GM12878 (cell line): ENCODE results near the gene HMCES. TPM values are rescaled to one million over a fixed set of nuclear protein-coding genes. Genes with fewer than 3 reads are reported as not detected.

Experiments
- ATAC-seq: fragments of 200-7000 bp; cut with Tn5 transposase; 3 replicates; pipeline ENCODE4 v1.9.1; 2020; ENCODE audit warnings: mild to moderate bottlenecking, moderate library complexity
- BruUV-seq: library from RNA; stranded (reverse); fragments of 400-500 nt; replicated peaks from 2 replicates; lab custom pipeline; 2021; lab: Mats Ljungman, UMichigan
- CTCF ChIA-PET: fragments of 300-600 bp; sonication (Branson Sonifier 250); formaldehyde crosslinking; extraction: SDS; loops from one replicate; lab custom pipeline; 2021; ENCODE audit warnings: inconsistent platforms; lab: Yijun Ruan, JAX
- POLR2A ChIA-PET: fragments of 350-600 bp; formaldehyde crosslinking; extraction: SDS; loops from one replicate; lab custom pipeline; 2021; ENCODE audit warnings: inconsistent platforms; lab: Charles Lee
- RAD21 ChIA-PET: fragments of 300-600 bp; sonication (Branson Sonifier 250); formaldehyde crosslinking; loops from one replicate; lab custom pipeline; 2023; ENCODE audit warnings: antibody characterized with exemption; ENCODE audit not compliant: unreplicated experiment; lab: Charles Lee
- SMC1A ChIA-PET: fragments of 300-600 bp; sonication (Branson Sonifier 250); formaldehyde crosslinking; loops from one replicate; lab custom pipeline; 2023; ENCODE audit not compliant: unreplicated experiment, uncharacterized antibody; lab: Charles Lee
- DNase-seq: peaks from one replicate; pipeline ENCODE4 v3.0.0-alpha.2; 2011; ENCODE audit warnings: low read depth, low spot score
- FAIRE-seq: peaks from 3 replicates; lab custom pipeline; 2011; peaks lifted over from hg19 to GRCh38; lab: Jason Lieb, UNC
- H2AFZ ChIP-seq: 2 replicates; pipeline ENCODE4 v1.6.0; 2011; ENCODE audit warnings: low read depth, low read length, control low read depth; ENCODE audit not compliant: control insufficient read depth
- H3K27ac ChIP-seq: 2 replicates; pipeline ENCODE4 v1.5.1; 2011; ENCODE audit warnings: control low read depth; ENCODE audit not compliant: control insufficient read depth, insufficient read depth
- H3K27me3 ChIP-seq, 2 experiments: replicated peaks in 1 of 2; 2 replicates each; pipeline versions ENCODE4 v1.6.0 to v1.6.1; 2011; ENCODE audit warnings: low read length in 1 of 2; ENCODE audit not compliant: control insufficient read depth in 2 of 2, insufficient read depth in 2 of 2
- H3K36me3 ChIP-seq, 2 experiments: 2 replicates each; pipeline ENCODE4 v1.5.1; 2011; ENCODE audit warnings: low read length in 1 of 2; ENCODE audit not compliant: control insufficient read depth in 2 of 2, insufficient read depth in 2 of 2
- H3K4me1 ChIP-seq: 2 replicates; pipeline ENCODE4 v1.6.1; 2011; ENCODE audit warnings: mild to moderate bottlenecking, low read length, moderate library complexity, mixed read lengths; ENCODE audit not compliant: control insufficient read depth, insufficient read depth
- H3K4me2 ChIP-seq: 2 replicates; pipeline ENCODE4 v1.6.0; 2011; ENCODE audit warnings: control low read depth; ENCODE audit not compliant: control insufficient read depth, insufficient read depth
- H3K4me3 ChIP-seq: fragments of 200-600 bp; sonication (generic); 2 replicates; pipeline ENCODE4 v1.5.1; 2016
- H3K79me2 ChIP-seq: 2 replicates; pipeline ENCODE4 v1.6.0; 2011; ENCODE audit warnings: low read length; ENCODE audit not compliant: control insufficient read depth, insufficient read depth
- H3K9ac ChIP-seq: 2 replicates; pipeline ENCODE4 v1.8.0; 2011; ENCODE audit warnings: low read length, control low read depth, mixed read lengths; ENCODE audit not compliant: control insufficient read depth, insufficient read depth
- H3K9me3 ChIP-seq: replicated peaks from 3 replicates; pipeline ENCODE4 v1.5.1; 2011; ENCODE audit warnings: mild to moderate bottlenecking, low read length; ENCODE audit not compliant: control insufficient read depth, insufficient read depth
- H4K20me1 ChIP-seq: 2 replicates; pipeline ENCODE4 v1.6.0; 2011; ENCODE audit not compliant: control insufficient read depth, insufficient read depth
- CUX1 ChIP-seq: IDR thresholded peaks from 2 replicates; pipeline ENCODE4 v1.6.1; 2012; ENCODE audit warnings: improper control_type of control experiment, low read depth, low read length; ENCODE audit not compliant: insufficient replicate concordance
- E2F4 ChIP-seq: IDR thresholded peaks from 2 replicates; pipeline ENCODE4 v1.6.1; 2012; ENCODE audit warnings: low read depth, low read length, improper control_type of control experiment
- POLR2AphosphoS2 ChIP-seq: IDR thresholded peaks from 2 replicates; pipeline ENCODE4 v1.6.1; 2011; ENCODE audit warnings: low read depth, mild to moderate bottlenecking, low read length, improper control_type of control experiment, moderate library complexity
- POLR2AphosphoS5 ChIP-seq: IDR thresholded peaks from 2 replicates; pipeline ENCODE4 v1.6.1; 2011; ENCODE audit warnings: mild to moderate bottlenecking, low read length, inconsistent platforms
- PRDM15 ChIP-seq: fragments of 450-650 bp; formaldehyde crosslinking; IDR thresholded peaks from 2 replicates; pipeline ENCODE4 v1.4.0; 2020; ENCODE audit warnings: mild to moderate bottlenecking, moderate library complexity
- RCOR1 ChIP-seq: conservative IDR thresholded peaks from 2 replicates; pipeline ENCODE4 v1.6.1; 2012; ENCODE audit warnings: low read depth, low read length, improper control_type of control experiment
- WGBS: methylation state at CpG from one replicate; pipeline ENCODE4 v1.1.6; 2016; ENCODE audit warnings: low lambda C conversion rate; ENCODE audit not compliant: insufficient replicate concordance, insufficient coverage; ENCODE audit errors: missing lambda C conversion rate; 5-methylcytosine and 5-hydroxymethylcytosine counted together
- in situ Hi-C: fragments of 300-500 bp; cut with MboI; formaldehyde crosslinking; loops from 9 replicates; pipeline ENCODE4 v1.14.3; 2018; ENCODE audit warnings: mixed read lengths
- intact Hi-C: fragments of 100-400 bp; cut with micrococcal nuclease; formaldehyde crosslinking; loops from one replicate; pipeline ENCODE4 v1.14.2; 2022; ENCODE audit not compliant: unreplicated experiment
- polyA plus RNA-seq, 11 experiments: library from polyadenylated mRNA; depleted of rRNA in 4 of 11; unstranded in 6 of 11; stranded (reverse) in 5 of 11; fragments of >200 nt; fragmentation: Nextera tagmentation in 4 of 11; fragmentation: Illumina TruSeq in 1 of 11; extraction: Ambion mirVana in 4 of 11; extraction: Trizol in 1 of 11; gene quantifications; 1 replicate in 1 of 11; 2 replicates in 10 of 11; pipeline versions ENCODE4 v1.2.1 to v1.2.3, GENCODE V29; 2011 to 2016; ENCODE audit warnings: inconsistent platforms in 2 of 11, missing spikeins in 2 of 11, low read depth in 1 of 11
- total RNA-seq, 4 experiments: library from RNA; depleted of rRNA in 3 of 4; stranded (reverse); fragments of >200 nt in 3 of 4; fragmentation: Illumina TruSeq in 1 of 4; extraction: Trizol in 1 of 4; gene quantifications; 2 replicates each; pipeline versions ENCODE4 v1.2.1 to v1.2.3, GENCODE V29; 2013 to 2021

HMCES gene
- total and polyA plus RNA-seq, 10 of the 15 experiments (the other 5 are each of a cell fraction or from before 2014, with no cell fraction given) = 12.4 to 49.8 (median 27.0) TPM

GRCh38 chr3:129245141-129245540 lies 33.5 kb upstream of the HMCES start:
- H3K4me2 ChIP-seq = no peak overlapping the region
- peaks cover 6% of the 10 kb centered on the region for H3K4me1 ChIP-seq
- H3K27me3 ChIP-seq = no peaks in the 10 kb centered on the region
- no peaks in the 10 kb centered on the region for H3K36me3 ChIP-seq
- FAIRE-seq (no peak), DNase-seq (no peak), ATAC-seq (no peak)
- no peak overlapping the region for H2AFZ ChIP-seq
- H3K4me3 ChIP-seq = no peak overlapping the region
- WGBS = 41% methylated on average over 5 of the region's 5 CpGs
- no peaks in the 10 kb centered on the region for H4K20me1 ChIP-seq
- H3K27ac ChIP-seq = no peak overlapping the region
- RAD21 ChIA-PET = interaction anchor here (0.8 to 4.3 kb wide), 14 partner anchors 9 to 565 kb away, joined by 3 to 88 read pairs (median 6); a partner anchor contains a TSS
- SMC1A ChIA-PET = interaction anchor here (0.6 to 10.3 kb wide), 14 partner anchors 8 to 274 kb away, joined by 3 to 118 read pairs (median 6); a partner anchor contains a TSS
- H3K9ac ChIP-seq = no peak overlapping the region
- no peak for TF ChIP-seq RCOR1
- TF ChIP-seq E2F4 = no peak
- TF ChIP-seq CUX1 = no peak
- TF ChIP-seq POLR2AphosphoS5 = no peak
- TF ChIP-seq POLR2AphosphoS2 = no peak
- TF ChIP-seq PRDM15 = no peak
- no peaks in the 10 kb centered on the region for H3K9me3 ChIP-seq
- POLR2A ChIA-PET = interaction anchor here (0.8 kb wide), 1 partner anchor 59 kb away, joined by 3 read pairs; no protein-coding TSS in a partner anchor
- peaks cover 16% of the 10 kb centered on the region for H3K79me2 ChIP-seq
- CTCF ChIA-PET = interaction anchor here (0.6 to 8.3 kb wide), 39 partner anchors 10 to 370 kb away, joined by 3 to 220 read pairs (median 4); partner anchors contain the start of genes CNBP and GP9
- intact Hi-C loops (loop anchor here (1.0 to 5.0 kb wide), 4 partner anchors 68 to 368 kb away; partner anchors contain the start of gene ACAD9), in situ Hi-C loops (loop anchor here (5.0 kb wide), 1 partner anchor 273 kb away; no protein-coding TSS in a partner anchor)
- no TSS peak for BruUV-seq
